ENCODE results near the gene DHCR24.

- TF ChIP-seq CTCF (IDR thresholded peaks at IDR 0.05) (no peak), EP300 (IDR thresholded peaks at IDR 0.05) (no peak), POLR2A (IDR thresholded peaks at IDR 0.05) (no peak), POLR2AphosphoS5 (IDR thresholded peaks at IDR 0.05) (no peak)
Measured at GRCh38 chr1:54845772-54846171, 41.2 kb downstream of the DHCR24 start.
